UCSD-AML1 (cell line): Measurements from ENCODE around the gene SCYL1.

Experiments used
- DNase-seq: peaks from one replicate; lab custom pipeline; 2025; ENCODE audit not compliant: unreplicated experiment; lab: John Stamatoyannopoulos, UW

SCYL1 gene

GRCh38 chr11:65532388-65533064 is 7.6 kb downstream of the SCYL1 start:
- no peak for DNase-seq

DNA sequence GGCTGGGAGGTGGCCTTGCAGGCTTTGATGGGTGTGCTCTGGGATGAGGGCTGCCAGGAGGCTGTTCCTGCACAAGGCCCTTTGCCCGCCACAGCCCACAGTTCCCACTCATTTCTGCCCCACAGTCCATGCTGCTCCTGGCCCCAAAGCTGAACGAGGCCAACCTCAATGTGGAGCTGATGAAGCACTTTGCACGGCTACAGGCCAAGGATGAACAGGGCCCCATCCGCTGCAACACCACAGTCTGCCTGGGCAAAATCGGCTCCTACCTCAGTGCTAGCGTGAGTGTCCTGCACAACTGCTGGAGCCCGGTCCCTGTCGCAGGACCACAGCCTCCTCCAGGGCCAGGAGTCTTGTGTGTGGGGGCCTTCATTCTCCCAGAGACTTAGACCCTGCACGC is 10.2 kb downstream of the SCYL1 start:
- DNase-seq: no peak

- DNase-seq: no peak
These were observed 11.8 kb downstream of the SCYL1 start for GRCh38 chr11:65536412-65537295.

DNA sequence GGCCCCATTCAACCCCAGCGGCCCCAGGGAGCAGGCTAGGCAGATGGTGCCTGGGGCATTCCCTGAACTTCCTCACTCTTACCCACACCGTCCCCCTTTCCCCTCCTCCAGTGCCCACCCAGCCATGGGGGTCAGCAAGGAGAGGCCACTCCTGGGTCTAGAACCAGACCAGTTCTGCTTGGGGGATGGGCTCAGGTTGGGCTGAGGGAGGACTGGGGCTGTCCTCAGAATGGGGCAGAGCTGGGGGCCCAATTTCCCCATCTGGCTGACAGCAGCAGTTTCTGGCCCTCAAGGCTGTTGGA is 12.4 kb downstream of the SCYL1 start:
- no peak for DNase-seq

DNA sequence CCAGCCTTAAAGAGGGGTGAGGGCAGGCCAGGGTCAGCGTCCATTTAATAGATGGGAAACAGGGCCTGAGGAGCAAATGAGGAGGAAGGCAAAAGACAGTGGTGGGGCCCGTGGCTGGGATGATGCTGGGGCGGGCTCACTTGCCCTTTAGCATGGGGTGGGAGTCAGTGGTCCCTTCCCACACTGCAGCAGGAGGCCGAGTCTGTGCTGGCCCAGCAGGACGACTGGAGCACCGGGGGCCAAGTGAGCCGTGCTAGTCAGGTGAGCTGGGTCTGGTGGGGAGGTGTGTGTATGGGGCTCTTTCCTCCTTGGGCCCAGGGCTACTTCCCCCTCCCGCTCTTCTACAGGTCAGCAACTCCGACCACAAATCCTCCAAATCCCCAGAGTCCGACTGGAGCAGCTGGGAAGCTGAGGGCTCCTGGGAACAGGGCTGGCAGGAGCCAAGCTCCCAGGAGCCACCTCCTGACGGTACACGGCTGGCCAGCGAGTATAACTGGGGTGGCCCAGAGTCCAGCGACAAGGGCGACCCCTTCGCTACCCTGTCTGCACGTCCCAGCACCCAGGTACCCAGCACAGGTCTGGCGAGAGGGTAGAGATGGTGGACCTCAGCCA is 12.8 kb downstream of the SCYL1 start:
- no peak for DNase-seq

DNA sequence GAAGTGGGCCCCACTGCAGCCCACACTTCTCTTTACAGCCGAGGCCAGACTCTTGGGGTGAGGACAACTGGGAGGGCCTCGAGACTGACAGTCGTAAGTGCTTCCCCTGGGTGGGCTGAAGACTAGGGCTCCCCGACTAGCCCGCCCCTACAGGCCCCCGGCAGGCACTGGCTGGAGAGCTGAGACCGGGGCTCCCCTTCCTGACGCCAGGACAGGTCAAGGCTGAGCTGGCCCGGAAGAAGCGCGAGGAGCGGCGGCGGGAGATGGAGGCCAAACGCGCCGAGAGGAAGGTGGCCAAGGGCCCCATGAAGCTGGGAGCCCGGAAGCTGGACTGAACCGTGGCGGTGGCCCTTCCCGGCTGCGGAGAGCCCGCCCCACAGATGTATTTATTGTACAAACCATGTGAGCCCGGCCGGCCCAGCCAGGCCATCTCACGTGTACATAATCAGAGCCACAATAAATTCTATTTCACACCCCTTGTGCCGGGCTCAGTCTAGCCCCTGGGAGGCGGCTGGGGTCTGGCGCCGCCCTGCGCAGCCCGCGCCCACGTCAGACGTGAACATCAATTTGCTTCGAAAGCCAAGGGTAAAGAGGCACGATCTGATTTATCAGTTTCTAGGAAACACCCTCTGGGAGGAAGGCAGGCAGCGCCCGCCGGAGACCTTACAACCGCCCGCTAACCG is 13.5 kb downstream of the SCYL1 start:
- no peak for DNase-seq

- no peak for DNase-seq
These were observed 14.2 kb downstream of the SCYL1 start for GRCh38 chr11:65538915-65539743.

DNA sequence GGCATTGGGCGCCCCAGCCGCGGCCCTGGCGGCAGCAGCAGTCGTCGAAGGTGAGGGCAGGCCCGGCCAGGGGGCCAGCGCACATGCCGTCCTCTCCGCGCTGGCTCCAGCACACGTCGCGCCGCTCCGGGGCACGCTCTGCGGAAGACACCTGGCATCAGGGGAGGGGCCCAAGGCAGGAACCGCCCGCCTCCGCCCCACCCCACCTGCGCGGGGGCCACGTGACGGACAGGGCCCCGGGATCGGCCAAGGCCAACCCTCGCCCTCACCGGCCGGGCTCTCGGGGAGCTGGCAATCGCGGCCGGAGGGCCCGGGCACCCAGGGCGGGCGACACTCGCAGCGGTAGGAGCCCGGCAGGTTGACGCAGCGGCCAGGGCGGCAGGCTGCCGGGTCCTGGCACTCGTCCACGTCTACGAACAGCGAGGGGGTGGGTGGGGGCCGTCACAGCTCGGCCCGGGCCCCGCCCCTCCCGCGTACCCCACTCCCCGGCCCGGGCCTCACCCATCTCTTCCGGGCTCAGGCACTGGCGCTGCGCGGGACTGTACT is 14.9 kb downstream of the SCYL1 start:
- DNase-seq: no peak

DNA sequence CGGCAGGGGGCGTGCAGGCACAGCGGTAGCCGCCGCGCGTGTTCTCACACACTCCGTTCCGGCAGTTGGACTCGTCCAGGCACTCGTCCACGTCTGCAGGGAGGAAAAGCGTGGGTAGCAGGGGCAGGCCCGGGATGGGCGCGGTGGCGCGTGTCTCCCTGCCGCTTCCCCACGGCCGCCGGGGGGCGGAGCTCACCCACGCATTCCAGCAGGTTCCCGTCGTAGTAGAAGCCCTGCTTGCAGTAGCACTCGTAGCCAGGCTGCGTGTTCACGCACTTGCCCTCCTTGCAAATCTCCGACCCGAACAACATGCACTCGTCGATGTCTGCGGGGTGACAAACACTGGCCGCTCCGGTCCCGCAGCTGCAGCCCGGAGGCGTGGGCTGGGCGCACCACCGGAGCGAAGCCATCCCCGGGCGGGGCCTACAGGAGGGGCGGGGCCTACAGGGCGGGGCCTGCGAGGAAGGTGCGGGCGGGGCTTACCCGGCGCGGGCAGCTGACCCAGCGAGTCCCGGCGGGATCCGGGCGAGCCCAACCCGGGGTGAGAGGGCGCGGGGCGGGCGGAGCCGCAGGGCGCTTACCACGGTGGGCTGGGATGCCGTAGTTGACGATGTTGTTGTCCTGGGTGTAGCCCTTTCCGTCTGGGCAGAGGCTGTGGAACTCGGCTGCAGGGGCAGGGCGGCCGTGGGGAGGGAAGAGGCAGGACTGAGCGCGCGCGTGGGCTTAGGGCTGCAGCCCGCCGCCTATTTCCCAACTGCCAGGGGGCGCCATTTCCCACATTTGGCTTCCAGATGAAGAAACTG is 15.6 kb downstream of the SCYL1 start:
- peak; percentile 87 for DNase-seq

GRCh38 chr11:65541093-65541982 is 16.5 kb downstream of the SCYL1 start:
- DNase-seq: no peak

DNA sequence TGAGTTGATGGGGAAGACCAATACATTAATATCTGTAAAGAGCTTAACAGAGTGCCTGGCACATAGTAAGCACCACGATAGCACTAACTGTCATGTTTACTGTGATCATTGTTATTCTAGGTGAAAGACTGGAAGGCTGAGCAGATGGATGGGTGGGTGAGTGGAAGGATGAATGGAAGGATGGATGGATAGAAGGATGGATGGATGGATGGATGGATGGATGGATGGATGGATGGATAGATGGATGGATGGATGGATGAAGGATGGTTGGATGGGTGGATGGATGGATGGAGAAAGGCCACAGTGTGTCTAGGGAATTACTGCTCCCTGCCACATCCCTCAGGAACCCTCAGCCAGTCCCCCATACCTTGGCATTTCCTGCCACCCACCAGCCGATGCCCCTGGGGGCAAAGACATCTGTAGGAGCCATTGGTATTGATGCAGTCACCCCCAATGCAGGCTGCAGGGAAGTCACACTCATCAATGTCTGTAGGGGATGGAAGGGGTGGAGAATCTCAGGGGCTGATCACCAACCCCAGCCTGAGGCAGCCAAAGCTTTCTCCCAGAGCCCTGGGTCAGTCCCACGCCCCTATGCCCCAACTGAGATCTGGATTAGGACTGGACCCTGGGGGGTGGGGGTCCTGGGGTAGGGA is 18.0 kb downstream of the SCYL1 start:
- no peak for DNase-seq

- DNase-seq: no peak
These were observed 21.0 kb downstream of the SCYL1 start for GRCh38 chr11:65545853-65546216.

DNA sequence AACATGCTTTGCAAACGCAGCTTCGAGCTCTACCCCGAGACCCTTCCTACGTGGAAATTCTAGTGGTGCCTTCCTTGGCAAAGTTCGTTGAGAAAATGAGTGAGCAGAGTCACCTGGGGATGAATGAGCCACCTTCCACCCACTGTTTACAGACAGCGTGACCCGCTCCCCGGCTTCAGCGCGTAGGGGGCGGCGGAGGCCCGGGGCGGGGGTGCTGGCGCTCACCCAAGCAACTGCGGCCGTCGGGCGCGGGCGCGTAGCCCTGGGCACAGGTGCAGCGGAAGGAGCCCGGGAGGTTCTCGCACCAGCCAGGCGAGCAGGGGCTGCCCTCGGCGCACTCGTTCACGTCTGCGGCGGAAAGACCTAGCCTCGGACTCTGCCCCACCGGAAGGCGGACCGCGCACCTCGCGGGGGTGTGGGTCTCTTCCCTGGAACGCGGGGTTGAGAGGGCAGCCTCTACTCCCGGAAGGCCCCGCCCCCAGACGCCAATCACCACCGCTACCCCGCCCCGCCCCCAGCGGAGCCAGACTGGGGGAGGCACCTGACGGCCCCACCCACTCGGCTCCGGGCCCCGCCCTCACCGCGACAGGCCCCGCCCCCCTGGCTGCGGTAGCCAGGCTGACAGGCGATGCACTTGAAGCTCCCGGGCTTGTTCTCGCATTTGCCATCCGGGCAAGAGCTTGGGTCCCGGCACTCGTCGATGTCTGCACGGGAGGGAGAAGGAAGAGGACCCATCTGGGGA is 21.5 kb downstream of the SCYL1 start:
- peak; percentile 87 for DNase-seq

DNA sequence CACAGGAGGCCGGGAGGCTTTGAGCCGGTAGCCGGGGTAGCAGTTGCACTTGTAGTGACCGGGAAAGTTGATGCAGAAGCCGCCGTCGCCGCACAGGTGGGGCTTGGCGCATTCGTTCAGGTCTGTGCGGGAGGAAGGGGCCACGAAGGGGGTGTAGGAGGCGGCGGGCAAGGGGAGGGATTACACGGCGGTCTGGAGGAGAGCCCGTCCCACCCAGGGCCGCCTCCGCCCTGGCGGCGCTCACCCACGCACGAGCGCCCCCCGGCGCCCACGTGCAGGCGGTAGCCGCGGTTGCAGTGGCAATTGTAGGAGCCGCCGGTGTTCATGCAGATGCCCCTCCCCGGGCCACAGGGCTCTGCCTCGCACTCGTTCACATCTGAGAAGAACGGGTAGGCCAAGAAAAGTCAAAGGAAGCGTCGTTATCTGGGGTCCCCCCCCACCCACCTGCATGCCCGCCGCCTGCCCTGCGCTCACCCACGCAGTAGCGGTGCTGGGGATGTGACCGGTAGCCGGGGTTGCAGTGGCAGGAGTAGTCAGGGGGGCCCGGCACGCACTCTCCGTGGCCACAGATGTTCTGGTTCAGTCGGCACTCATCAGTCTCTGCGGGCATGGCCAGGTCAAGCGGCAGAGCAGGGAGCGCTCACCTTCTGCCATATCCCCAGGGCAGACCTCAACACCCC is 22.7 kb downstream of the SCYL1 start:
- no peak for DNase-seq

DNA sequence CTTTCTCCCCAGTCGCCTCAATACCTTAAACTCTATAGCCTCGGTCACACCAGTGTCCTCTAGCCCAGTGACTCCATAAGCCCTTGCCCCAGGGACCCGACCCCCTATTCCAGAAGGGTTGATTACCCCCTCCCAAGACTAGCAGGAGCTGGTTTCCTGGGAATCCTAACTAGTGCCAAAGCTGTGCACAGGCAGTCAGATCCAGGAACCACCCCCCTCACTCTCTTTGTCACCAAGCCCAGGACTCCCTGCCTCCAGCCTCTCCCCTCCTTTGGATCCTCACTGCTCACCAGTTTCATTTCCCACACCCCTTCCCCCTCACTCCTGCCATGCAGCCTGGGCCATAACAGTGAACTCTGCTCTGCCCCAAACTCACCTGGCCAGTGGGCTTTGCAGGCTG is 23.5 kb downstream of the SCYL1 start:
- DNase-seq: no peak

DNA sequence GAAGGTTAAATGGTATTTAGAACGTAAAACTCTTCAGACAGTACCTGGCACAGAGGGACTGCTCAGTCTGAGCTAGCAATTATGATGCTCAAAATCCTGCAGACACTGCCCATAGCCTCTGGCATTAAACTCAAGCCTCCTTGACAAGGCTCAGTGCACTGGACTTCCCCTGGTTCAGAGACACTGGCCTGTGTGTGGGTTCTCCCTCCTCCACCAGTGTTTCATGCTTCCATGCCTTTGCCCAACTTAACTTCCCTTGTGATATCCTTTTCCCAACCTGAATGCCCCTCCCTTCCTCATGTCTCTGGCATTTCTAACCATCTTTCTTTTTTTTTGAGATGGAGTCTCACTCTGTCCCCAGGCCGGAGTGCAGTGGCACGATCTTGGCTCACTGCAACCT is 24.2 kb downstream of the SCYL1 start:
- no peak for DNase-seq
